NOMO-1 treated with DMSO at 0.1 percent for 48 hours (cell line): ENCODE measurements around the gene SPRING1.
"Not testable (repeated sequence)": the region's sequence is repeated elsewhere in the genome, so short reads cannot be mapped to it uniquely, and the experiment has no call there.

Source experiments
- DNase-seq: peaks from one replicate; lab custom pipeline; 2025; ENCODE audit not compliant: unreplicated experiment; lab: John Stamatoyannopoulos, UW

Gene SPRING1

GRCh38 chr12:116737774-116738657, at the start of gene SPRING1, which contains the start of gene RNFT2:
Gene SPRING1, minus strand, starts transcription at chr12:116738069. Its CDS starts 169 bp downstream, at chr12:116737900.
Gene RNFT2, plus strand, starts transcription at chr12:116738315. Its CDS starts 2,183 bp downstream, at chr12:116740498.
- peak; percentile 99 for DNase-seq

GRCh38 chr12:116784238-116784612, 46.4 kb upstream of the SPRING1 start:
- DNase-seq, result no peak

- DNase-seq, result no peak
Observed at GRCh38 chr12:116783525-116784237, 45.8 kb upstream of the SPRING1 start.

- DNase-seq, result no peak
Observed at GRCh38 chr12:116780942-116781341, 43.1 kb upstream of the SPRING1 start.

GRCh38 chr12:116779597-116779996, 41.7 kb upstream of the SPRING1 start:
- DNase-seq, result no peak

- DNase-seq, result no peak
Observed at GRCh38 chr12:116777245-116777644, 39.4 kb upstream of the SPRING1 start.

- no peak for DNase-seq
Observed at GRCh38 chr12:116774020-116774419, 36.2 kb upstream of the SPRING1 start.

- no peak for DNase-seq
Observed at GRCh38 chr12:116773276-116773731, 35.4 kb upstream of the SPRING1 start.

GRCh38 chr12:116771651-116772050, 33.8 kb upstream of the SPRING1 start:
- no peak for DNase-seq

GRCh38 chr12:116766746-116767145, 28.9 kb upstream of the SPRING1 start:
- DNase-seq, result no peak

GRCh38 chr12:116766285-116766684, 28.4 kb upstream of the SPRING1 start:
- no peak for DNase-seq

GRCh38 chr12:116765271-116765670, 27.4 kb upstream of the SPRING1 start:
- no peak for DNase-seq

GRCh38 chr12:116761499-116761898, 23.6 kb upstream of the SPRING1 start:
- DNase-seq, result no peak

- DNase-seq, result no peak
Observed at GRCh38 chr12:116760622-116761020, 22.8 kb upstream of the SPRING1 start.

- DNase-seq, result no peak
Observed at GRCh38 chr12:116759783-116760621, 22.1 kb upstream of the SPRING1 start.

- DNase-seq, result not testable (repeated sequence)
Observed at GRCh38 chr12:116754783-116755182, 16.9 kb upstream of the SPRING1 start.

GRCh38 chr12:116754097-116754496, 16.2 kb upstream of the SPRING1 start:
- DNase-seq, result not testable (repeated sequence)

- DNase-seq, result no peak
Observed at GRCh38 chr12:116750298-116750697, 12.4 kb upstream of the SPRING1 start.

GRCh38 chr12:116749884-116750283, 12.0 kb upstream of the SPRING1 start:
- no peak for DNase-seq

GRCh38 chr12:116745554-116745953, 7.7 kb upstream of the SPRING1 start:
- DNase-seq, result no peak

GRCh38 chr12:116744766-116745165, 6.9 kb upstream of the SPRING1 start:
- no peak for DNase-seq
